AG08395 (cell line): ENCODE measurements around the gene P2RX6.
A peak's percentile ranks its signal among the peaks of the same experiment; 100 is the strongest.
"Not testable (repeated sequence)": the region's sequence is repeated elsewhere in the genome, so short reads cannot be mapped to it uniquely, and the experiment has no call there.

Experiments used
- DNase-seq: peaks from one replicate; pipeline ENCODE4 v3.0.0; 2012; ENCODE audit warnings: mixed read lengths, low spot score

P2RX6 gene

DNA sequence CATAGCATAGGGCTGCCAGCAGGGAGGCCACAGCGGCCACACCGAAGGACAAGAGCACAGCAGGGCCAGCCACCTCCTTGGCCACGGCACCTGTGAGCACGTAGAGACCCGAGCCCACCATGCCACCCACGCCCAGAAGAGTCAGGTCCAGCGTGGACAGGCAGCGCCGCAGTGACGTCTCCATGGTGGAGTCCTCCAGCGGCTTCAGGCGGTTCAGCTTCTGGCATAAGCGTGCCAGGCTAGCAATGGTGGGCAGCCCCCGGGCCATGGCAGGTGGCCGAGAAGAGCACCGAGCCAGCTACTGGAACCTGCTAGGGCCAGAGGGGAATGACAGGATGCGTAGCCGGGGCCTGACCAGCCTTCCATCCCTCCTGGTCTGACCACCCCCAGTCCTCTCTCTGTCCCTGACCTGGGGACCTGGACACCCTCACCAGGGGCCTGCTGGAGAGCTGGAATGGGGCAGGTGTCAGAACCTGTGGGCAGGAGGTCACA is 16.6 kb downstream of the P2RX6 start:
- DNase-seq, result no peak

DNA sequence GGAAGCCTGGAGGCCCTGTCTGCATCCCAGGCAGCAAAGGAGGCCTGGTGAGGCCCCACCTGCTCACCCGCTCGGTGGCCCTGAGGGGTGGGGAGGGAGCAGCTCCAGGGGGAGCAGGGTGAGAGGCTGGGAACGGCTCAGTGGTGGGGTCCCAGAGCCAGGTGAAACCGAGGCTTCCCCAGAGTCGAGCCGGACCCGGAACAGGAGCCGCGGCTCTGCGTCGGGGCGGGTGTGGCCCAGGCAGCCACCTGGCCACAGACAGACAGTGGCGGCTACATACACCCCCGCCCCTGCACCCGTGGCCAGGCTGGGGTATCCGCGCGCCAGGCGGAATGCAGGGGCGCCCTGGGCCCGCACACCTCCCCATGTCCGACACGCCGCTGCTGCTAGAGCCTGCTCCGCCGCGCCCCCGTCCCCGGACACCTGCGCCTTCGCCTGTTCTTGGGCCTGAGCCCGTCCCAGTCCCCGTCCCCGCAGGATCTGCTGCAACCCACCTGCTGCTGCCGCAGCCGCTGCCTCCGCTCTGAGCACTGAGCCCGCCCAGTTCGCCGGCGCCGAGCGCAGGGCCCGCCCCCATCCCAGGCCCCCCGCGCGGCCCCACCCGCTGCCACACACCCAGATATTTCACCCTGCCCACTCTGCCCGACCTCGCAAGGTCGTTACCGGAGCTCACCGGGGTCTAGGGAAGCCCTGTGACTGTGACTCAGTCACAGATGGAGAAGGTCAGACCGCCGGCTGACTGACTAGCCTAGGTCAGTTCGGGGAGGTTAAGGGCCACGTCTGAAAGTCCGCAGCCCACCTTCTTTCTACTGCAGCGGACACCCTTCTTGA is 17.3 kb downstream of the P2RX6 start, which contains the start of gene SLC7A4:
Gene SLC7A4, minus strand, starts transcription at position 525 of the 831 bp plus-strand sequence. CDS start 749 bp downstream, outside the sequence.
- no peak for DNase-seq

DNA sequence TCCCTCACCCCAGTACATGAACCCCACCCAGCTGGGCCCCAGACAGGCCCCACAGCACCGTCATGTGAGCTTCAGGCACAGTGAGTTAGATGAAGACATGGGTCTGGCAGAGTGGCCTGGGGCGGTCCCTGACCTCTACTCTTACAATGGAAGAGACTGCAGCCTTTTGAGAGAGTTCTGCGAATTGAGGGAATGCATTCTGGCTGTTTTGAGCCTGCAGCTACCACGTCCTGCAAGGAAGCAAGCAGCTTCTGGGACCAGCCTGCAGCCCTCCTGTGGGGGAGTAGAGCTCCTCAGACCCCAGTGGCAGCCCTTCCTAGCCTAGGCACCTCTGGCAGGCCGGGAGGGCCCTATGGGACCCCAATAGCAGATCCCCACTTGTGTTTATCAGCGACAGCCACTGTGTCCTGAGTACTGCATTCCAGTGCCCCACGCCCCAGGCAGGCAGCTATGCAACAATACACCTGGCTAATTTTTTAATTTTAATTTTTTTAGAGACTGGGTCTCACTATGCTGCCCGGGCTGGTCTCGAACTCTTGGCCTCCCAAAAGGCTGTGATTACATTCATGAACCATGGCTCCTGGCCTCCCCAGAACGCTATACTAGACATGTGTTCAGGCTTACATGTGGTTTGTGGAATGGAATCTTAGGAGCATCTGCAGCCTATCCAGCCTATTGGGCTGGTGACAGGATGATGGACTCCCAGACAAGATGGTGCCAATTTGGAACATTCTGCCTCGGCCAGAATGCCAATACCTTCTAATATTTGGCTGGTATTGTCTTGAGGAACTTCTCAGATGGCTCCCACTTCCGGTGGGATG is 18.1 kb downstream of the P2RX6 start:
- no peak for DNase-seq

DNA sequence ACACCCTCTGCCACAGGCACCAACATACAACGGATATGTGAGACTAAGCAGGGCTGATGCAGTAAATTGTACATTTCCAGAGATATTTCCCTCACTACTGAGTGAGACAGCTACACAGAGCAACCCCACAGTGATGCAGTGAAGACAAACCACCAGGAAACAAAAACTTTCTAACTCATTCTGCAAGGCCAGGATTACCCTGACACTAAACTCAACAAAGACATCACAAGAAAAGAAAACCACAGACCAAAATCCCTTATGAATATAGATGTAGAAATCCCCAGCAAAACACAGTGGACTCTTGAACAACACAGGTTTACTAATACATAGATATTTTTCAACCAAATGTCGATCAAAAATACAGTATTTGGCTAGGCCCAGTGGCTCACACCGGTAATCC is 18.9 kb downstream of the P2RX6 start:
- no peak for DNase-seq

DNA sequence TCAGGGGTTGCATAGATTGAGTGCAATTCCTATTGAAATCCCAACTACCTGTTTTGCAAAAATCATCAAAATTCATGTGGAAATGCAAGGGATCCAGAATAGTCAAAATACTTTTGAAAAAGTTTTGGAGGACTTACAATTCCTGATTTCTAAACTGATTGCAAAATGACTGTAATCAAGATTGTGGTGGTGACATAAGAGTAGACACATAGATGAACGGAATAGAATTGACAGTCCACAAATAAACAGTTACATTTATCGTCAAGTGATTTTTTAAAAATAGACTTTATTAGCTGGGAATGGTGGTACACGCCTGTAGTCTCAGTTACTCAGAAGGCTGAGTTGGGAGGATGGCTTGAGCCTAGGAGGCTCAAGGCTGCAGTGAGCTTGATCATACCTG is 20.0 kb downstream of the P2RX6 start:
- no peak for DNase-seq

DNA sequence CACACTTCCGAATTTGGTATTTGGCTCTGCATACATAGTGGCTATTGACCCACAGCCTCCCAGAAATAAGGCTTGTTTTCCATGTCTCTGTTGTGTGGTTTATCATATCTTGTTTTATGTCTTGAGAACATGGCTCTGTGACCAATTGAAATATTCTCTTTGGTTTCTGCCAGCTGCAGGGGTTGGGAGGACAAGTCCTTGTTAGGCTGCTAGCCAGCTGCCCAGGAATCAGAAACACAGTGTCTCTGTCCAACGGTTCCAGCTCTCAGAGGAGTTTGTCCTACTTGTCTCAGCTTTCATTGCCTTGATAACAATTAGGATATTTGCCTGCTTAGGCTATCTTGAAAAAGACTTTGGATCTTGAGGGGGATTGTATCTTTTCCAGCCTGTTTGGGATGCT is 23.4 kb downstream of the P2RX6 start:
- DNase-seq, result no peak

DNA sequence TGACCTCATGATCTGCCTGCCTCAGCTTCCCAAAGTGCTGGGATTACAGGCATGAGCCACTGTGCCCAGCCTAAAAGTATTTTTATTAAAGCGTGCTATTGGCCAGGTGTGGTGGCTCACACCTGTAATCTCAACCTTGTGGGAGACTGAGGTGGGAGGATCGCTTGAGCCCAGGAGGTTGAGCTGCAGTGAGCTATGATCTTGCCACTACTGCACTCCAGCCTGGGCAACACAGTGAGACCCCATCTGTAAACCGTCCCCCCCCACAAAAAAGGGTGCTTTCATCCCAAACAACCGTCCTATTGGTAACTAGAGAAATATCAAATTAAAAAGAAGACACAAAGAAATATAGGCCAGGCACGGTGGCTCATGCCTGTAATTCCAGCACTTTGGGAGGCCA is 24.2 kb downstream of the P2RX6 start:
- DNase-seq, result not testable (repeated sequence)

DNA sequence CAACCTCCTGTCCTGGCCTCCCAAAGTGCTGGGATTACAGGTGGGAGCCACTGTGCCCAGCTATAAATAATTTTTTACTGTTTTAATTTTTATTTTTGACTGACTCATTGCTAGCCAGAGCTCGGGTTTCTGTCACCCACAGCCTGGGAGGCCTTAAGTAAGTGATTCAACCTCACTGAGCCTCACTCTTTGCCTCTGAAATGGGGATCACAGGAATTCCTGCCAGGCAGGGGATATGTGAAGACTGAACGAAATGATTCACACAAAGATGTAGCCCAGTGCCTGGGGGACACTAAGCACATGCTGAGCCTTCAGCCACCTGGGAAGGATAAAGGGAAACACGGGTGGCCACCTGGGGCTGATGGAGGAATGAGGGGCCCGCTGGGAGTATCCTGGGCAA is 27.0 kb downstream of the P2RX6 start:
- no peak for DNase-seq

DNA sequence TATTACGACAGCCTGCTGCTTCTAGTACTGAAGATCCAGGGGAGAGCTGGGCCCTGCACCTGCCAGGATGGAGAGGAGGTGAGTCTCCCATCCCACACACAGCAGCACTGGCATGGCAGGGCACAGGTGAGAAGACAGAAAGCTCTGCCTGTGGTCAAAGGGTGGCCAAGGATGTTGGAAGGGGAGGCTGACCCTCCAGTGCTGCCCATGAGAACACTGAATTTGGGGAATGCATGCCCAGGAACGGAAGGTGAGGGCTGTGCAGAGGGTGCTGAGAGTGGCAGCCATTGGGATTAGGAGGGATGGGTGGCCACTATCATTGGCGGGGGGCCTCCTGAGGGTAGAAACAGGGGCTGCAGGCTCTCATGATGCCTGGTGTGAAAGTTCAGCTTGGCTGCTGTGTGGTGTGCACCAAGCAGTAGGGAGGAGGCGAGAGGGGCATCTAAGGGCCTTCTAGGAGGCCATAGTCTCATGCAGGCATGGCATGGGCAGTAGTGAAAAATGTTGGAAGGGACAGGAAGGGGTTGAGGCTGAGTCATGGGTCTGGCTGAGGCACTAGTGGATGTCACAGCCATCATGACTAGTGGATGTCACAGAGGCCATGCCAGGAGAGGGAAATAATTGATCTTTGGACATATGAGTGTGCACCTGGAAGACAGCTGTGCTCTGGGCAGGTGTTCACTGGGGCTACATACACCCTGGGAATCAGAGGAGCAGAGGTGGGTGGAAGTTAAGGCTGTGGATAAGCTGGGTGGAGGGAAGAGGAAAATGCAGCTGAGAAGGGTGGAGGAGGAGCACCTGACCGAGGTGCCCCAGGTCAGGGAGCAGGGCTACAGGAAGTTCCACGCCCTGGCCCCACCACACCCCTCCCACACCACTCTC is 28.3 kb downstream of the P2RX6 start:
- DNase-seq, result no peak

DNA sequence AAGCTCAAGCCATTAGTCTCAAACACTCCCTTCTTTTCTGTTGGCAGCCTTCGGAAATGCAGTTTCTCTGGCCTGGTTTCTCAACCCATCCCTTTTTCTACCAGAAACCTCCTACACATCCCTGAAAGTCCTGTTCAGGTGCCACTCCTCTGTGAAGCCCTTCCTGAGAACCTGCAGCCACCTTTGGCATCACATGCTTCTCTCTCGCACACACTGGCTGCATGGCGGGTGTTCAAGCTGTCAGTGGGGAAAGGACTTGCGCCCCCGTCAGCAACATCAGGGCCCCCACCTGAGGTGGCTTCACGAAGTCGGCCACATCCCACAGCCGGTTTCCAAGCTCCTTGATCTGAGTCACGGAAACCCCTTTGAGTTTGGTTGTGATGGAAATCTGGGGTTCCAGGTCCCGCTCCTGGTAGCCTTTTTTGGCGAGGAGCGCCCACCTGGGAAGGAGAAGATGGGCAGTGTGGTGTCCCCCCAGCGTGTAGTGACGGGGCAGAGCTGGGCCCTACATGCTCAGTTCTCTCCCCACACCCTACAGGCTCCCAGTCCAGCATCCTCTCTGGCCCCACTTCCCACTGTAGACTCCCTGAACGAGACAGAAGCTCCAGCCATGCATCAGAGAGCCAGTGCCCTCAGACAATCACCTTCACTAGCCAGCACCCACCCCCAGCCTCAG is 29.0 kb downstream of the P2RX6 start:
- DNase-seq, result no peak

DNA sequence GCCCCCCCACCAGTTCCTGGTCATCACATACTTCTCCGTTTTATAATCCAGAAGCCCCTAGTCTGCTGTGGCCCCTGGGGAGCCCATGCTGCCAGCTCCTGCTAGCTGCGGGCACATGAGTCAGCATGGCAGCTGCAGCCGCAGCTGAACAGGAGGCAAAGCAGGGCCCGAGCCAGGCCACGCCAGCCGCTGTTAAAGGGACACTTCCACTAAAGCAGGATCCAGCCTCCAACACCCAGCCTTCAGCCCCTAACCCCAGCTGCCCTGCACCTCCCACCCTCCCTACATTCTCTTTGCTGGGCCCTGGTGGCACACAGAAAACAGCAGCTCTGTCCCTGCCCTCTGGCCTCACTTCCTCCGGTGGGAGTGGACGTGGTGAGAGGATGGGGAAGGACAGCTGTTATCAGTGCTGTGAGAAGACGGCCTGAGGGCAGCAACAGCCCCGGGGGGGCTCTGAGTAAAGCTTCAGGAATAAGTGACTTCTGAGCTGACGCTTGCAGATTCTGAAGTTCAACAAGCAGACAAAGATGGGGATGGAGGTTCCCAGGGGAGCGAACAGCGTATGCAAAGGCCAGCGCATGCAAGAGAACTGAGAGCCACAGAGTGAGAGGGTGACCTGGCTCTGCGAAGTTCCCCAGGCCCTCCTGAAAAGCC is 30.1 kb downstream of the P2RX6 start:
- peak; percentile 54 for DNase-seq

DNA sequence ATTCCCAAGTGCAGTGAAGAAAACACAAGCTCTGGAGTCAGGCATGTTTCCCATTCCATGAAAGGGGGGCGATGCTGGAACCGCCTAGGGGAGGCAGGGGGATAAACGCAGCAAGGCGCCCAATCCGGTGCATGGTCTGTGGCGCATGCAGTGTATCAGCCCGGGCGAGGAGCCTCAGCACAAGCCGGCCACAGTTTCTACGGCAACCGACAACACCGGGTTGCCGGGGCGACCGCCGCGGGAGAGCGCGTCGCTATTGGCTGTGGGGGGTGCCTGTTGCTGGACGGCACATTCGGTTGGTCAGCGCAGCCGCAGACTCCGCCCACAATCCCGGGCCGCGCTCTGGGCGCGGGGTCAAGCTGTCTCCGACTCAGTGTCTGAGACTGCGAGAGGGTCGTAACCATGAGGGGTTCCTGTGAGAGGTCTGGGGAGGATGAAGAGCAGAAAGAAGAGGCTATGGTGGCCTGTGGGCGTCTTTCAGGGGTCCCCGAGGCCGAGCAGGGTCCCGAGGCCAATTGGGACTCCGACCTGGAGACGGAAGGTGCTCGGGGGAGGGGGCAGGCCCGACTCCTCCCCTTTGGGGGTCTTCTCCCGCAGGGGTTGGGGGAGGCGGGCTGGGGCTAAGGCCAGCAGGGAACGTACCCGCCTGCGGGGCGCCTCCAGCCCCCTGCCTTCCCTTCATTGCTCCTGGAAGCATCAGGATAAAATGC is 30.8 kb downstream of the P2RX6 start, which contains the start of gene LRRC74B:
Gene LRRC74B, plus strand, starts transcription at position 362 of the 710 bp plus-strand sequence. Its CDS starts 41 bp downstream, at position 403.
- peak; percentile 98 for DNase-seq

DNA sequence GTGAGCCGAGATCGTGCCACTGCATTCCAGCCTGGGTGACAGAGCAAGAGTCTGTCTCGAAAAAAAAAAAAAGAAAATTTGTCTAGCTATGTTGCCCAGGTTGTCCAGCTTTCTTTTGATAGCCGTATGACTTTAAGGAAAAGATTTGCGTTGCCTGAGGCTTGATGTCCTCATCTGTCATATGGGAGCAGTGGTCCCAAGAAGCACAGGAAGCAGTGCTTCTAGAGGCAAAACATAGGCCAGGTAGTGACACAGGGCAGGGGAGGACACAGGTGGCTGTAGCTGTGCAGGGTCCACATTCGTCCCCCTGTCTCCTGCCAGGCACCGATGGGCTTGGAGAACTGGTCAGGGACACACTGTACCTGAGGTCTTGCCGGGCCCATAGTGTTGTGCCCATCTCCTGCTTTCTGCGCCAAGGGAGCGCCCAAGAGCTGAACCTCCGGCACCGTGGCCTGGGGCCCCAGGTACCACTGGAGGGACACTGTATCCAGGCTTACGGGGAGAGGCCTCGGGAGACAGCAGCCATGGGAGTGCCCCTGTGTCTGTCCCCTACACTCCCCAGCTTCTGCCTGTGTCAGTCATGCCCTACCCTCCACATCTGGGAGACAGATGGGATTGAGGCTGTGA is 32.2 kb downstream of the P2RX6 start:
- DNase-seq, result no peak

DNA sequence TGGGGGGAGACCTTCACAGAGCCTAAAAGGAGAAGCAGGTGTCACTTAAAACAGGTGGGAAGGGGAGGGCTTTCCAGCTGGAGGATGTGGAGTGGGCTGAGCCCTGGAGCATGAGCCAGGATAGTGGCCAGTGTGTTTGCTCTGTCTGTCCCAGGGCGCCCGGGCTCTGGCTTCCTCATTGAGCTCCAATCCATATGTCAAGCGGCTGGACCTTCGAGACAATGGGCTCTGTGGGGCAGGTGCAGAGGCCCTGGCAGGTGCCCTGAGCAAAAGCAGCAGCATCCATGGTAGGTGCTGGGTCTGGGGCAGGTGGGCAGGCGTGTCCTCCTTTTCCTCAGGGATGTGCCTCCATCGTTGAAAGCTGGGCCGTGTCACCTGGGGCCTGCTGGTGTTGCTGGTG is 32.8 kb downstream of the P2RX6 start:
- DNase-seq, result no peak

DNA sequence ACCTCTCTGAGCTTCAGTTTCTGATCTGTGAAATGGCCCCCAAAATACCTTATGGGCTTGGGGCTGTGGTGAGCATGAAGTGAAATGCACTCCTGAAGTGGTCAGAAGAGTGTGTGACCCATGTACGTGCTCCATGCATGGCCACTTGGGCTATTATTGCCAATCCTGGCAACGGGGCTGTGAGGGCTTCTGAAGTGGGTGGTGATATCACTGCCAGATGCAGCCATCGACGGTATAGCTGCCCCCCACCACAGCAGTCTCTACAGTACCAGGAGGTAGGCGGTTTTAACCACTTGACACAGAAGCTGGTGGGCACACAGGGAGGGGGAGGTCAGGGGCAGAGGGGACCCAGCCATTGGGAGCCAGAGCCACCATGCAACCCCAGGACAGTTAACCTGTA is 33.5 kb downstream of the P2RX6 start:
- not testable (repeated sequence) for DNase-seq

DNA sequence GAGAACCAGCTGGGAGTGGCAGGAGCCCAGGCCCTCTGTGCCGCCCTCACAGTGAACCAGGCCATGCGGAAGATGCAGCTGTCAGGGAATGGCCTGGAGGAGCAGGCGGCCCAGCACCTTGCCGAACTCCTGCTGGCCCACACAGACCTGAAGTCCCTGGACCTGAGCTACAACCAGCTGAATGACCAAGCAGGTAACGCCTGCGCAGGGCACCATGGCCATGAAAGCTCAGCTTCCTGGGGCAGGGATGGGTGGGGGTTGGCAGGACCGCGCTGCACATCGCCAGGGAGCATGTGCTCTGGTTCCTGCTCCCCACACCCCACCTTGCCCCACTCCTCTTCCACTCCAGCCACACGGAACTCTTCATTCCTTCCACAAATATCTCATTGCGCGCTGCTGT is 34.0 kb downstream of the P2RX6 start:
- not testable (repeated sequence) for DNase-seq

DNA sequence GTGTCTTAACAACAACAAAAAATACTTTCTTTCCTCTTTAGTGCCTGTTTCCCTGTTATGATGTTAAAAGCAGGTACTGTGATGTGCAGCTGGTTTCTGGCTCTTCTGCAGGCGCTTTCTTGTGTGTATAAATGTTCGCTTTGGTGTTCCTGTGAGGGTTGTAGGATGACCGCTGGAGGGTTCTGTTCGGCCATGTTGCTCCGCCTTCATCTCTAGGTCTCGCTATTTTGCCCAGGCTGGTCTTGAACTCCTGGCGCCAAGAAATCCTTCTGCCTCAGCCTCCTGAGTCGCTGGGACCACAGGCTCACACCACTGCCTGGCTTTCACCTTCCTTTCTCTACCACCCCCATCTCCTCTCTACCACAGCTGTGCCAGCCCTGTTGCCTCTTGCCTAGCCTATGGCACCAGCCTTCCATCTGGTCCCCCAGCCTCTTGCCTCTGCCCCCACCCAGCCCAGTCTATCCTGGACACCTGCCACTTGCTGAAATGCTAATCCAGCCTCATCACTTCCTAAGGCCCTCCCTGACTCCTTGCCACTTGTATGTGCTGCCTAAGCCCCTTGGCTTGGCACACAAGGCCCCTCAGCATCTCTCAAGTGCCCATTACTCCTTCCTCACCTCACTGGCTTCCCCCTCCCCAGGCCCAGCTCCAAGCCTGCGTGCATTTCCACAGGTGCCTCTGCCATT is 36.3 kb downstream of the P2RX6 start:
- no peak for DNase-seq

DNA sequence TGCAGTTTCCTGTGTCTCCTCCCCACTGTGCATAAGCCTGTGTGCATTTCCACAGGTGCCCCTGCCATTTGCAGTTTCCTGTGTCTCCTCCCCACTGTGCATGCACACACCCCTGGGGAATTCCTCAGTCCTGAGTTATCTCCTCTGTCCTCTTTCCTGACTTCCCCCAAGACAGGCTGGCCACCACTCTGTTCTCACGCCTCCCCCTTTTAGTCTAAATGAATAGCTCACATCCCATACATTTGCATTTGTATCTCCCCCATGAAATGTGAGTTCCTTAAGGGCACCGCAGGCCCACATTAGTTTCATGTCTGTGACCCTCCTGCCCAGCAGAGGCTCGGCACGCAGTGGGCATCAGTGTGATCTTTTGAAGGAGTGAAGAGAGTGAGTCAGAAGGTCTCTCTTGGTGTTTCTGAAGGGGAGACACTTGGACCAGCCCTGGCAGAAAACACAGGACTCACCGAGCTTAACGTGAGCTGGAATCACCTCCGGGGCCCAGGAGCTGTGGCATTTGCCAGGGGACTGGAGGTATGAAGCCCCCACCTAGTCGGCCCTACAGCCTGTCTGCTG is 37.0 kb downstream of the P2RX6 start:
- no peak for DNase-seq
